ENCODE results near the gene DSE. TPM values are rescaled to one million over a fixed set of nuclear protein-coding genes. Genes with fewer than 3 reads are reported as not detected.
"Not testable (repeated sequence)": the region's sequence is repeated elsewhere in the genome, so short reads cannot be mapped to it uniquely, and the experiment has no call there.

The DSE gene
- total RNA-seq = 23.5 and 28.1 TPM in 2 replicates
- 12.7 and 14.3 TPM in 2 replicates for polyA plus RNA-seq

- TF ChIP-seq CTCF (IDR thresholded peaks at IDR 0.05; ENCODE audit: low read depth, low read length) = no peak
- H3K4me1 ChIP-seq (ENCODE audit: low read depth) = peaks cover 2% of the 10 kb centered on the region
- peak within 1 kb of the TSS; percentile 87 for H3K27ac ChIP-seq
- no peaks in the 10 kb centered on the region for H3K9me3 ChIP-seq (ENCODE audit: low read depth)
- H3K36me3 ChIP-seq = no peaks in the 10 kb centered on the region
- H3K27me3 ChIP-seq = no peaks in the 10 kb centered on the region
- peak; percentile 77 to 92 for DNase-seq (ENCODE audit: low read depth in 1 of 2, low spot score in 1 of 2)
- peak within 1 kb of the TSS; percentile 71 for H3K4me3 ChIP-seq
These were observed at the start of gene DSE for GRCh38 chr6:116370760-116371119. Gene DSE (plus strand): TSS chr6:116370947. CDS start chr6:116399251, 28,304 bp downstream.

- H3K36me3 ChIP-seq; H3K27ac ChIP-seq; H3K9me3 ChIP-seq (ENCODE audit: low read depth); H3K4me1 ChIP-seq (ENCODE audit: low read depth); H3K27me3 ChIP-seq; H3K4me3 ChIP-seq; DNase-seq (ENCODE audit: low read depth in 1 of 2, low spot score in 1 of 2): not testable (repeated sequence)
These were observed 48.8 kb upstream of the DSE start for GRCh38 chr6:116321933-116322332.

- no peaks in the 10 kb centered on the region for H3K27me3 ChIP-seq
- TF ChIP-seq CTCF (IDR thresholded peaks at IDR 0.05; ENCODE audit: low read depth, low read length) = no peak
- no peak overlapping the region for H3K27ac ChIP-seq
- H3K36me3 ChIP-seq = no peaks in the 10 kb centered on the region
- no peaks in the 10 kb centered on the region for H3K9me3 ChIP-seq (ENCODE audit: low read depth)
- DNase-seq (ENCODE audit: low read depth in 1 of 2, low spot score in 1 of 2) = no peak
- H3K4me1 ChIP-seq (ENCODE audit: low read depth) = peaks cover 6% of the 10 kb centered on the region
- H3K4me3 ChIP-seq = no peak overlapping the region
These were observed 46.9 kb upstream of the DSE start for GRCh38 chr6:116323863-116324262.

GRCh38 chr6:116325634-116326132 lies 45.1 kb upstream of the DSE start:
- H3K36me3 ChIP-seq; DNase-seq (ENCODE audit: low read depth in 1 of 2, low spot score in 1 of 2); H3K4me3 ChIP-seq; H3K27me3 ChIP-seq; H3K4me1 ChIP-seq (ENCODE audit: low read depth); H3K27ac ChIP-seq; H3K9me3 ChIP-seq (ENCODE audit: low read depth): not testable (repeated sequence)

GRCh38 chr6:116326181-116326671 lies 44.5 kb upstream of the DSE start:
- Histone ChIP-seq H3K27ac (no peak overlapping the region), H3K27me3 (no peaks in the 10 kb centered on the region), H3K4me1 (ENCODE audit: low read depth) (peaks cover 6% of the 10 kb centered on the region), H3K4me3 (no peak overlapping the region), H3K36me3 (no peaks in the 10 kb centered on the region), H3K9me3 (ENCODE audit: low read depth) (no peaks in the 10 kb centered on the region)
- DNase-seq (ENCODE audit: low read depth in 1 of 2, low spot score in 1 of 2) = peak in 1 of 2 donors; percentile 50
- no peak for TF ChIP-seq CTCF (IDR thresholded peaks at IDR 0.05; ENCODE audit: low read depth, low read length)

GRCh38 chr6:116326996-116327395 lies 43.8 kb upstream of the DSE start:
- Histone ChIP-seq H3K27ac (no peak overlapping the region), H3K4me1 (ENCODE audit: low read depth) (peaks cover 6% of the 10 kb centered on the region), H3K9me3 (ENCODE audit: low read depth) (no peaks in the 10 kb centered on the region), H3K27me3 (no peaks in the 10 kb centered on the region), H3K36me3 (no peaks in the 10 kb centered on the region), H3K4me3 (no peak overlapping the region)
- TF ChIP-seq CTCF (IDR thresholded peaks at IDR 0.05; ENCODE audit: low read depth, low read length) = no peak
- DNase-seq (ENCODE audit: low read depth in 1 of 2, low spot score in 1 of 2) = no peak

Measured in cardiac muscle cell (in vitro differentiated cells and primary cell).